GM21737 (cell line): ENCODE data around the gene PDE9A.

Source experiments
- ATAC-seq: cut with Tn5 transposase; IDR thresholded peaks from one replicate; pipeline ENCODE4 v1.9.1; 2021; ENCODE audit warnings: mild to moderate bottlenecking, moderate library complexity; ENCODE audit not compliant: unreplicated experiment

Gene PDE9A

GRCh38 chr21:42767561-42767835, 114.1 kb downstream of the PDE9A start:
- no peak for ATAC-seq

DNA sequence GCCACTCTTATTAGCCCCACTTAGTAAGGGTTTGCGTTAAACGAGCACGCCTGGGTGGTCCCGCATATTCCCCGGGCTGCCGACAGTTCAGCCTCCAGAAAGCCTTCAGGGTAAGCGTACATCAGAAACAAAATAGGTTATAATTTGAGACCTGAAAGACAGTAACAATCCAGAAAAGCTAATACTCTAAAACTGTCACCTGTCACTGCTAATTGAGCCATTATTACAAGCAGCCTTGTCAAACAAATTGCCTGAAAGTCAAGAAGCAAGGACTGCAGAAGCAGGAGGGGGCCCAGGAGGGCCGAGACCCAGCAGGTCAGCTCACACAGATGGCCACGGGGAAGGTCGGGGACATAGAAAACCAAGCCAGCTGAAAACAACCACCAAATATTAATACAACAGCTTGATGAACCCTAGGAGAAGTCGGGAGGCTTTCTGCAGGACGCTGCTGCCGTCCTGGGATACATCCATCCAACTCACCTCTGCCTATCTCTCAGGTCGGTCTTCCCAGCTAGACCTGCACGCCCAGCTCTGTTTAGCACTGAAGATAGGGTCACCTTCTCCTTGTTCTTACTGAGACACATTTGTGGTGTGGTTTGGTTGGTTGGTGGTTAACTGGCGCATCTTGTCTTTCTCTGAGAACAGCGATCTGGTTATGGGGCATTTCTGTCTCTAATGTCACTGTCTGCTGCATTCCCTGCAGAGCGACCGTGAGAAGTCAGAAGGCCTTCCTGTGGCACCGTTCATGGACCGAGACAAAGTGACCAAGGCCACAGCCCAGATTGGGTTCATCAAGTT, 115.1 kb downstream of the PDE9A start:
- ATAC-seq = no peak

- no peak for ATAC-seq
Observed at GRCh38 chr21:42769183-42769819, 115.9 kb downstream of the PDE9A start.

GRCh38 chr21:42769820-42770716, 116.6 kb downstream of the PDE9A start:
- no peak for ATAC-seq

- no peak for ATAC-seq
Observed at GRCh38 chr21:42770717-42771502, 117.5 kb downstream of the PDE9A start.

GRCh38 chr21:42771503-42771805, 118.0 kb downstream of the PDE9A start:
- ATAC-seq = no peak

DNA sequence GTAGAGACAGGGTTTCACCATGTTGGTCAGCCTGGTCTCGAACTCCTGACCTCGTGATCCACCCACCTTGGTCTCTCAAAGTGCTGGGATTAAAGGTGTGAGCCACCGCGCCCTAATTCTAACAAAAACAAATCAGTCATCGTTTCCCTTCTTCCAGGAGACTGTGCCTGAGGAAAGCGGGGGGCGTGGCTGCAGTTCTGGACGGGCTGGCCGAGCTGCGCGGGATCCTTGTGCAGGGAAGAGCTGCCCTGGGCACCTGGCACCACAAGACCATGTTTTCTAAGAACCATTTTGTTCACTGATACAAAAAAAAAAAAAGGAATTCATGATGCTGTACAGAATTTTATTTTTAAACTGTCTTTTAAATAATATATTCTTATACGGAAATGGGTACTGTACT, 121.7 kb downstream of the PDE9A start:
- no peak for ATAC-seq

DNA sequence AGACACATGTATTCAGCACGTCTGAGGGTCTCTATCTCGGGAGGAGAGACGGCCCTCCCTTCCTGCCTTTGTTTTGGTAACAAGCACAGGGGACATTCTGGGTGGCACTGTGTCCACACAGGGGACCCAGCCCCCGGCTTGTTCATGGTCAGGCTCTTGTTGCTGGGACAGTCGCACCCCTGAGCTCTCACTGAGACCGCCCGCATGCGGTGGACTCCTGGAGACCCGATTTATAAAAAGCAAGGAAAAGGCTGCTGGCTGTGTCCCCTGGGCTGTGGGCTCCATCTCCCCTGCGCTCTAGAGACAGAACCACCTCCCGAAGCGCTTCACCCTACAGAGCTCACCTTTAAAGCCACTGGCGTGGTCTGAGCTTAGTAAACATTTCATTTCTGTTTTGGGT, 122.5 kb downstream of the PDE9A start:
- no peak for ATAC-seq

DNA sequence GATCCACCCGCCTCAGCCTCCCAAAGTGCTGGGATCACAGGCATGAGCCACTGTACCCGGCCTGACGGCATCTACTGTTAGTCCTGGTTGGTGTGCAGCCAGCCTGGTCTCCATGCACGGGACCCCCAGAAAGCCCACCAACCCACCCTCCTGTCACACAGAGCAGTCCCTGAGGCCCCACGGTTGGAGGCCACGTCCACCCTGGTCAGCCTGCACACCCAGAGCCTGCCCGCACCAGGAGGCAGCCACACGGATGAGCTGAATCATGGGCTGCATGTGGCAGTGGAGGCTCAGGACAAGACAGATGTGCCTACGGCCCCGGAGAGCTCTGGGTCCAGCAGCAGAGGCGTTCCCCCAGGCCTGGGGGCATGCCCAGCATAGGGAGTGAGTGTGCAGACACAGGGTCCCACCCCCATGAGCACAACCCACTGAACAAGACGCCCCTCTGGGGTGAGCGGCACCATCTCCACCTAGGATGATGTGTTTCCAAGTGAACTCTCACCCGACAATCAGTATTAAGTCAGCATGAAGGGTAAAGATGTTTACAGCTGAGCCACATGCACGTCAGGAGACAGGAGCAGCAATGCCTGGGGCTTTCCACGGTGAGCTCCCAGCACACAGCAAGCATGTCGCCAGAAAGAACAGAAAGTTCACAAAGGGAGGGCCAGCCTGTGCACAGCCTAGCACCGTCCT, 123.8 kb downstream of the PDE9A start:
- ATAC-seq = no peak

- no peak for ATAC-seq
Observed at GRCh38 chr21:42777757-42778344, 124.4 kb downstream of the PDE9A start.

GRCh38 chr21:42779431-42779861, 126.0 kb downstream of the PDE9A start:
- no peak for ATAC-seq

DNA sequence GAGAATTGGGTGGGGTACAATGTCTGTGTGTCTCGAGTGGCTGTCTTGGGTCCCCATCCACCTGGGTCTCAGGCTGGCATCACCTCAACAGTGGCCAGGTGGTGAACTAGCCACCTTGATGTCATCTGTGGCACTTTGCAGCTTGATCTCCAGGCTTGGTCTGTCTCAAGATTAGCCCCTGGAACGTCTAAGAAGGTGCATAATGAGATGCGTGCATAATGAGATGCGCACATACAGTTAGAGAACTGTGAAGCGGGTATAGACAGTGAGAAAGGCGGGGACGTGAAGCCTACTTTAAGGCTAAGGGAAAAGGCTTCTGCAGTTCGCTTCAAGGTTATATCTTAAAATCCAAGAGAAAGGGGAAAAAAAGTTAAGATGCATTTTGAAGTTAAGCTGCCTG, 127.2 kb downstream of the PDE9A start:
- ATAC-seq = no peak

DNA sequence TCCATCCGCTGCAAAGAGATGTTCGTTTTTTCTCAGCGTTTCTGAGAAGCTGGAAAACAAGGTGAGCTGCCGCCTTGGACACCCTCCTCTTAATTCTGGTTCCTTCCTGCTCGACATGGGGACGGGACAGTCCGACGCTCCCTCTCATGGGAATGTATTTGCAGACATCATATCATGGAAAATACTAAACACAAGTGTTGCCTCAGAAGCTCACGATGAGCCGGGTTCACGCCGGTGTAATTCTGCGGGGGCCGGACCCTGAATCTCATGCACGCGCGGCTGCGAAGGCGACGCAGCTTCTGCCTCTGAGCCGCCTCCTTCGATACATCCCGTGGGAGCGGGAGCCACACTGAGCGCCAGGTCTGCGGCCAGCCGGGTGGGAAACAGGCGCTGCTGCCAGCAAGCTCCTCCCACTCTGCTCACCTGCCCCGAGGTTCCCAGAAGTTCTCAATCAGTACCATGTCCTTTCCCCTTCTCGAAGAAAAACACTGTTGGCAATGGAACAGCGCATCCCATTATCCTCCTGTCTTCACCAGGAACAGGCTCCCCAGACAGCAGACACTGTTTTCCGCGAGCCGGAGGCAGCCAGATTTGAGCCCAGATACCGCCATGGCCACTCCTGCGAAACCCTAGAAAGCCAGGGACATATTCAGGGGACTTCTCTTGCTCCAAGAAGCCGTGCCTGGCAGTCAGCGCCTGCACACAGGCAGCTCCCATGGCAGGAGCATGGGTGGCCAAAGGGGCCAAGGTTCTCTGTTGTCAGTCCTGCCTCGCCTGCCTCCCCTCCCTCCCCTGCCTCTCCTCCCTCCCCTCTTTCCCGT, 127.9 kb downstream of the PDE9A start:
- ATAC-seq = no peak

DNA sequence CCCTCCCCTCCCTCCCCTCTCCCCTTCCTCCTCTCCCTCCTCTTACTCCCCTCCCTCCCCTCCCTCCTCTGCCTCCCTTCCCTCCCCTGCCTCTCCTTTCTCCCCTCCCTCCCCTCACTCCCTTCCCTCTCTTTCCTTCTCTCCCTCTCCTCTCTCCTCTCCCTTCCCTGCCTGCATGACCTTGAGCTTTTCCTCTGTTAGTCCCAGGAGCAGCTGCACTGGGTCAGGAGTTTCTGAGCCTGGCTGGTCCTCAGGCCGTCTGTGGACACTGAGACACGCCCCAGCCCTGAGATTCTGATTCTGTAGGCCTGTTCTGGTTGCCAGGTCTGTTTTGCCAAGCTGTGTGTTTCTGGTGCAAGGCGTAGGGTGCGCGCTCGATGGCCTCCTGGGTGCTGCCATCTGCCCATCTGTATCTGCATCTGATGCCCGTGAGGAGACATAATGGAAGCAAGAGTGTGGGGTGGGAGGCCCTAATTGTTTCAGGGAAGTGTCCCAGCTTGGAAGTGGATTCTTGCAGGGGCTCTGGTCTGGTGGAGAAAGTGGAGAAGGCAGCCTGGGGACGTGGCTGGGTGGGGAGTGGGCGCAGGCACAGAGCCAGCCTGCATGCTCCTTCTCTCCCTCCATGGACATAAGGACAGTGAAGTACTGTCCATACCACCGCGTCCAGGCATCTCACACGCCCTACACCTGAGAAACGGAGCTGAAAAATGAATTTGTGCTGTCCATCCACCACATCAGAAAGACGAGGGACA, 128.7 kb downstream of the PDE9A start:
- no peak for ATAC-seq

DNA sequence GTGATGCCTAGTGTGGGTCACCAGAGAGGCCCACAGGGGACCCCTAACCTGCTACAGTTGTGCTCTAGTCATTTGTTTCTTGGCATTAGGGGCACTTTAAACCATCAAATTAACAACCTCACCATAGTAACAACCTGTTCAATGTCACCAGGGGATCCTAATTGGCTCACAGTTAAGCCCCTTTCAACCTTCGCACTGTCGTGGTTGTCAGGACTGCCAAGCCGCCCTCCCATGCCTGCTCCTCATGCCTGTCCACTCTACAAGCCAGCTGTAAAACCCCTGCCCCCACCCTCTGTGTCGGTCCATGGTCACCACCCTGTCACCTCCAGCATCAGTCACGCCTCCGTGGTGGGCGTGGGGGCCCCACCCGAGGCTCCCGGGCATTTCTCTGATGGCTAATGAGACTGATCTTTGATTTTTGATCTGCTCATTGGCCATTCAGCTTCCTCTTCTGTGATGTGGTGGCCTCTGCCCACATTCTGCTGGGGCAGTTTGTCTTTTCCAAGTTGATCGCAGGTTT, 129.4 kb downstream of the PDE9A start:
- ATAC-seq = no peak

DNA sequence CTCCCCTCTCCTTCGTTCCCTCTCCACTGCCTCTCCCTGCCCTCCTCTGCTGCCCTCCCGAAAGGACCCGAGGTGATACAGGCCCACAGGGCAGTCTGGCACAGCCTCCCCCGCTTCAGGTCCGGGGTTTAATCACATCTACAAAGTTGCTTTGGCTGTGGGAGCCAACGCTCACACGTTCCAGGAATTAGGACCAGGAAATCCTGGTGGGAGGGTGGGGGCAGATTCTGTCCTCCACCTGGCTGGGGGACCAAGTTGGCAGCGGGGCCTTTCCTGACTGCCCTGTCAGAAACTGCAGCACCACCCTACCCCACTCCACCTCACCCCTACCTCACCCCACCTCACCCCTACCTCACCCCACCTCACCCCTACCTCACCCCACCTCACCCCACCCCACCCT, 130.9 kb downstream of the PDE9A start:
- ATAC-seq = no peak

DNA sequence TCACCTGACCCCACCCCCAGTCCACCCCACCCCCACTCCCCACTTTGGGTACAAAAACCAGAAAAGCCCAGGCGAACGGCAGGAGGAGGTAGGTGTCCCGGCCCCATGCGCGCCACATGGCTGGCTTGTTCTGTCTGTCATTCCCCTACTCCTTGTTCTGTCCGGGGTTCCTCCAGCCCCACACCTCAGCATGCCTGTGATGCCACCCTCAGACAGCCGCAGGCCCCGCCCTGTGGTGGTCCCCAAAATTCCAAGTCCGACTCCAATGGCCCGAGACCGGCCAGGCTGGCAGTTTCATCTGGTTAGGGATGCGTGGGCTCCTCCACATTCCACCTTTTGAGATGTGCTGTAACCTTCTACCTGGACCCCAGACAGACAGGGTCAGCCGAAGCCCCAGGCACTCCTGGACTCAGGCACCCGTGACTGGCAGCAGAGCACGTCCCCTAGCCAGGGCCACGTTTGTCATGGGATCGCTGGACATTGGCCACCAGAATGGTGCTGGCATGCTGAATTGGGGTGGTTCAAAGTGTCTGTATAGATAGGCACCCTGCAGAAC, 131.6 kb downstream of the PDE9A start:
- ATAC-seq = no peak
